H1 (cell line): Measurements from ENCODE around the gene SIPA1L3. TPM values are rescaled to one million over a fixed set of nuclear protein-coding genes. Genes with fewer than 3 reads are reported as not detected.

Experiments
- CTCF ChIA-PET: fragments of 300-600 bp; sonication (Branson Sonifier 250); formaldehyde crosslinking; loops from one replicate; lab custom pipeline; 2021; ENCODE audit not compliant: partially characterized antibody; lab: Charles Lee
- POLR2A ChIA-PET: fragments of 300-600 bp; sonication (Branson Sonifier 250); formaldehyde crosslinking; loops from one replicate; lab custom pipeline; 2021; ENCODE audit warnings: inconsistent platforms; ENCODE audit not compliant: partially characterized antibody; lab: Charles Lee
- DNase-seq, 2 experiments: peaks; one replicate each; pipeline versions ENCODE4 v3.0.0 to v3.0.0-alpha.2; 2010 to 2022; ENCODE audit warnings: low spot score in 2 of 2, low read depth in 1 of 2, mixed read lengths in 1 of 2
- FAIRE-seq: peaks from 2 replicates; lab custom pipeline; 2011; peaks lifted over from hg19 to GRCh38; lab: Jason Lieb, UNC
- H2AFZ ChIP-seq: 2 replicates; pipeline ENCODE4 v1.8.1; 2012; ENCODE audit warnings: low read length, inconsistent platforms
- H2AK5ac ChIP-seq: 2 replicates; pipeline ENCODE4 v1.6.1; 2013; ENCODE audit warnings: low read depth, low read length
- H2BK120ac ChIP-seq: replicated peaks from 2 replicates; pipeline ENCODE3; 2013; ENCODE audit warnings: low read depth, low read length, inconsistent platforms
- H2BK12ac ChIP-seq: 2 replicates; pipeline ENCODE4 v1.6.1; 2013; ENCODE audit warnings: low read depth, low read length
- H2BK15ac ChIP-seq: 2 replicates; pipeline ENCODE4 v1.6.1; 2013; ENCODE audit warnings: low read length
- H2BK20ac ChIP-seq: 2 replicates; pipeline ENCODE4 v1.6.1; 2013; ENCODE audit warnings: low read length
- H2BK5ac ChIP-seq: 2 replicates; pipeline ENCODE4 v1.6.1; 2013; ENCODE audit warnings: low read depth, low read length
- H3K14ac ChIP-seq: 2 replicates; pipeline ENCODE4 v1.6.1; 2013; ENCODE audit warnings: inconsistent platforms; ENCODE audit not compliant: insufficient read length
- H3K18ac ChIP-seq: 2 replicates; pipeline ENCODE4 v1.6.1; 2013; ENCODE audit warnings: low read length; ENCODE audit errors: extremely low read depth
- H3K23ac ChIP-seq: 2 replicates; pipeline ENCODE4 v1.6.1; 2013; ENCODE audit warnings: inconsistent platforms; ENCODE audit not compliant: insufficient read length
- H3K23me2 ChIP-seq: 2 replicates; pipeline ENCODE4 v1.6.1; 2013; ENCODE audit warnings: low read depth, low read length
- H3K27ac ChIP-seq: 2 replicates; pipeline ENCODE4 v1.6.1; 2011; ENCODE audit warnings: low read depth, low read length, inconsistent platforms
- H3K27me3 ChIP-seq, 4 experiments: replicated peaks in 1 of 4; 1 replicate in 1 of 4; 2 replicates in 3 of 4; pipeline versions ENCODE4 v1.6.1 to v1.8.1; 2011 to 2013; ENCODE audit warnings: low read length in 3 of 4, mild to moderate bottlenecking in 3 of 4, inconsistent platforms in 2 of 4, mixed read lengths in 2 of 4, moderate library complexity in 1 of 4; ENCODE audit not compliant: control insufficient read depth in 3 of 4, insufficient read depth in 3 of 4; ENCODE audit errors: extremely low read depth in 1 of 4
- H3K36me3 ChIP-seq, 4 experiments: 2 replicates each; pipeline versions ENCODE4 v1.6.1 to v1.8.1; 2011 to 2013; ENCODE audit warnings: mild to moderate bottlenecking in 4 of 4, low read length in 3 of 4, moderate library complexity in 2 of 4, control low read depth in 1 of 4, inconsistent platforms in 1 of 4; ENCODE audit not compliant: insufficient read depth in 4 of 4, control insufficient read depth in 2 of 4
- H3K4ac ChIP-seq: replicated peaks from 2 replicates; pipeline ENCODE3; 2013; ENCODE audit warnings: low read length, low read depth, mixed read lengths, inconsistent platforms; ENCODE audit not compliant: insufficient read length
- H3K4me1 ChIP-seq, 4 experiments: replicated peaks in 1 of 4; 1 replicate in 1 of 4; 2 replicates in 3 of 4; pipeline versions ENCODE4 v1.6.1 to v1.8.1; 2011 to 2013; ENCODE audit warnings: low read length in 3 of 4, inconsistent platforms in 2 of 4, mixed read lengths in 1 of 4; ENCODE audit not compliant: insufficient read depth in 4 of 4, control insufficient read depth in 3 of 4
- H3K4me2 ChIP-seq, 2 experiments: 2 replicates each; pipeline versions ENCODE4 v1.6.1 to v1.8.1; 2011 to 2013; ENCODE audit warnings: low read depth in 2 of 2, low read length in 2 of 2, control low read depth in 1 of 2, inconsistent platforms in 1 of 2, mild to moderate bottlenecking in 1 of 2; ENCODE audit not compliant: insufficient read depth in 1 of 2
- H3K4me3 ChIP-seq, 4 experiments: fragments of 200-600, 300-600 bp in 1 of 4; sonication (generic), shearing (Covaris generic), sonication (Bioruptor Twin) in 1 of 4; 2 replicates each; pipeline versions ENCODE4 v1.5.1 to v1.8.1; 2011 to 2016; ENCODE audit warnings: low read length in 4 of 4, low read depth in 3 of 4, control low read depth in 2 of 4, inconsistent platforms in 2 of 4, mild to moderate bottlenecking in 2 of 4, mixed read lengths in 1 of 4, moderate library complexity in 1 of 4; ENCODE audit not compliant: insufficient read depth in 2 of 4; ENCODE audit errors: extremely low read depth in 1 of 4
- H3K56ac ChIP-seq: replicated peaks from 2 replicates; pipeline ENCODE3; 2013; ENCODE audit warnings: low read depth, mild to moderate bottlenecking, mixed read lengths, low read length, inconsistent platforms; ENCODE audit not compliant: insufficient read length
- H3K79me1 ChIP-seq: 2 replicates; pipeline ENCODE4 v1.6.1; 2013; ENCODE audit warnings: low read depth, low read length, control low read depth
- H3K79me2 ChIP-seq, 2 experiments: 2 replicates each; pipeline versions ENCODE4 v1.6.1 to v1.8.1; 2012 to 2013; ENCODE audit warnings: low read length in 2 of 2, mild to moderate bottlenecking in 2 of 2, inconsistent platforms in 1 of 2; ENCODE audit not compliant: insufficient read depth in 2 of 2, control insufficient read depth in 1 of 2
- H3K9ac ChIP-seq, 4 experiments: replicated peaks in 1 of 4; 1 replicate in 1 of 4; 2 replicates in 3 of 4; pipeline versions ENCODE4 v1.6.1 to v1.8.1; 2011 to 2013; ENCODE audit warnings: low read depth in 3 of 4, low read length in 3 of 4, control low read depth in 2 of 4, mild to moderate bottlenecking in 2 of 4, moderate library complexity in 2 of 4, inconsistent platforms in 1 of 4; ENCODE audit errors: extremely low read depth in 1 of 4
- H3K9me3 ChIP-seq, 2 experiments: 2 replicates each; pipeline versions ENCODE4 v1.6.1 to v1.8.1; 2012 to 2013; ENCODE audit warnings: mild to moderate bottlenecking in 2 of 2, moderate library complexity in 2 of 2, control low read depth in 1 of 2, inconsistent platforms in 1 of 2, low read depth in 1 of 2, low read length in 1 of 2, mixed read lengths in 1 of 2; ENCODE audit not compliant: insufficient read depth in 2 of 2
- H4K20me1 ChIP-seq, 2 experiments: replicated peaks in 1 of 2; 2 replicates each; pipeline versions ENCODE3 to v1.8.1; 2011 to 2013; ENCODE audit warnings: inconsistent platforms in 2 of 2, low read length in 2 of 2, mild to moderate bottlenecking in 1 of 2; ENCODE audit not compliant: insufficient read depth in 2 of 2, control insufficient read depth in 1 of 2
- H4K5ac ChIP-seq: 2 replicates; pipeline ENCODE4 v1.6.1; 2013; ENCODE audit warnings: low read length, low read depth, mixed read lengths, inconsistent platforms; ENCODE audit not compliant: insufficient read length
- H4K8ac ChIP-seq: 2 replicates; pipeline ENCODE4 v1.8.0; 2013; ENCODE audit warnings: mild to moderate bottlenecking, moderate library complexity, low read length, inconsistent platforms; ENCODE audit not compliant: insufficient read depth; ENCODE audit errors: extremely low read depth
- H4K91ac ChIP-seq: replicated peaks from 2 replicates; pipeline ENCODE3; 2013; ENCODE audit warnings: low read length, mixed read lengths, inconsistent platforms; ENCODE audit not compliant: insufficient read length
- BCL11A ChIP-seq, 2 experiments: IDR thresholded peaks; one replicate each; pipeline ENCODE4 v1.6.1; 2011; ENCODE audit warnings: low read depth in 2 of 2, low read length in 2 of 2, mild to moderate bottlenecking in 2 of 2
- CEBPB ChIP-seq: IDR thresholded peaks from 2 replicates; pipeline ENCODE4 v1.6.1; 2012; ENCODE audit warnings: low read depth, low read length
- CHD2 ChIP-seq: IDR thresholded peaks from 2 replicates; pipeline ENCODE4 v1.6.1; 2012; ENCODE audit warnings: low read length, improper control_type of control experiment
- E2F6 ChIP-seq: IDR thresholded peaks from 2 replicates; pipeline ENCODE4 v1.6.1; 2012; ENCODE audit warnings: inconsistent platforms
- EZH2 ChIP-seq: fragments of 200-600 bp; sonication (generic); IDR thresholded peaks from 2 replicates; pipeline ENCODE4 v1.7.1; 2012; ENCODE audit warnings: low read depth, mild to moderate bottlenecking, moderate library complexity, low read length, inconsistent platforms; ENCODE audit not compliant: severe bottlenecking
- GABPA ChIP-seq: IDR thresholded peaks from 2 replicates; pipeline ENCODE4 v1.6.1; 2011; ENCODE audit warnings: mild to moderate bottlenecking, low read length, moderate library complexity, borderline replicate concordance; ENCODE audit not compliant: insufficient read depth
- HDAC6 ChIP-seq: IDR thresholded peaks from one replicate; pipeline ENCODE4 v1.7.1; 2012; ENCODE audit warnings: low read depth, mild to moderate bottlenecking, inconsistent platforms, low read length, moderate library complexity
- KDM4A ChIP-seq: IDR thresholded peaks from one replicate; pipeline ENCODE4 v1.7.1; 2012; ENCODE audit warnings: low read depth, mild to moderate bottlenecking, moderate library complexity, low read length, inconsistent platforms; ENCODE audit not compliant: severe bottlenecking
- MAX ChIP-seq: IDR thresholded peaks from 2 replicates; pipeline ENCODE4 v1.6.1; 2012; ENCODE audit warnings: inconsistent platforms
- POU5F1 ChIP-seq: IDR thresholded peaks from 2 replicates; pipeline ENCODE4 v1.6.1; 2011; ENCODE audit warnings: low read depth, mild to moderate bottlenecking, low read length, moderate library complexity
- TAF1 ChIP-seq: IDR thresholded peaks from 2 replicates; pipeline ENCODE4 v1.6.1; 2011; ENCODE audit warnings: mild to moderate bottlenecking, low read depth, low read length
- WGBS, 2 experiments: shearing (Covaris generic) in 1 of 2; methylation state at CpG; one replicate each; pipeline versions ENCODE4 v1.1.6 to v1.1.7; 2013 to 2015; ENCODE audit warnings: low lambda C conversion rate in 2 of 2, mixed read lengths in 2 of 2, inconsistent platforms in 1 of 2, low coverage in 1 of 2, missing lambda C conversion rate in 1 of 2; ENCODE audit not compliant: insufficient replicate concordance in 2 of 2, insufficient coverage in 1 of 2, insufficient read length in 1 of 2; ENCODE audit errors: extremely low coverage in 1 of 2, missing lambda C conversion rate in 1 of 2; 5-methylcytosine and 5-hydroxymethylcytosine counted together
- polyA plus RNA-seq, 7 experiments: library from polyadenylated mRNA; depleted of rRNA in 3 of 7; stranded (reverse) in 5 of 7; unstranded in 2 of 7; fragments of >200 nt in 5 of 7; fragments of 200-250 nt in 2 of 7; gene quantifications; 1 replicate in 5 of 7; 2 replicates in 1 of 7; 4 replicates in 1 of 7; pipeline versions ENCODE4 v1.2.1 to v1.2.3, GENCODE V29; 2011 to 2013; ENCODE audit warnings: missing spikeins in 2 of 7, mixed read lengths in 2 of 7
- total RNA-seq: library from RNA; stranded (reverse); fragmentation: NEBNext Ultra II Directional; extraction: Animal tissue kit (Norgen Biotek cat#: 25700); gene quantifications from 2 replicates; pipeline ENCODE4 v1.2.1, GENCODE V29; 2021

Gene SIPA1L3
- total and polyA plus RNA-seq, 2 of the 8 experiments (the other 6 are each of a cell fraction or from before 2014, with no cell fraction given): 15.0 to 54.9 TPM

GRCh38 chr19:38203197-38203596 lies 296.2 kb downstream of the SIPA1L3 start:
- no peak overlapping the region for H3K18ac ChIP-seq
- no peak overlapping the region for H3K23ac ChIP-seq
- no peak overlapping the region for H4K91ac ChIP-seq
- no peak overlapping the region for H2BK120ac ChIP-seq
- no peaks in the 10 kb centered on the region for H3K9me3 ChIP-seq
- H3K79me1 ChIP-seq: no peaks in the 10 kb centered on the region
- no peak overlapping the region for H2AFZ ChIP-seq
- no peak overlapping the region for H2BK20ac ChIP-seq
- FAIRE-seq (no peak), DNase-seq (no peak)
- H3K14ac ChIP-seq: no peak overlapping the region
- no peak overlapping the region; the same call in 1 of the 2 replicates for H2BK5ac ChIP-seq
- no peak overlapping the region for H4K8ac ChIP-seq
- peak overlapping the region; percentile 23 for H3K4ac ChIP-seq
- no peak overlapping the region for H3K9ac ChIP-seq
- H4K5ac ChIP-seq: no peak overlapping the region
- no peak overlapping the region for H3K4me3 ChIP-seq
- H2BK12ac ChIP-seq: no peak overlapping the region
- no peaks in the 10 kb centered on the region for H3K27me3 ChIP-seq
- no peaks in the 10 kb centered on the region for H3K79me2 ChIP-seq
- no peak overlapping the region for H3K27ac ChIP-seq
- H4K20me1 ChIP-seq: no peaks in the 10 kb centered on the region
- H3K4me1 ChIP-seq: peaks cover 0 to 4% (median 3%) of the 10 kb centered on the region in 4 experiments; a peak in 6 of 7 replicates
- no peak overlapping the region for H2AK5ac ChIP-seq
- POLR2A ChIA-PET: interaction anchor here (0.8 kb wide), 1 partner anchor 11 kb away, joined by 3 read pairs; no protein-coding TSS in a partner anchor
- CTCF ChIA-PET: interaction anchor here (0.8 to 4.9 kb wide), 2 partner anchors 9 to 60 kb away, joined by 3 to 26 read pairs; no protein-coding TSS in a partner anchor
- TF ChIP-seq CHD2 (no peak), GABPA (no peak), TAF1 (no peak), EZH2 (no peak), BCL11A (IDR thresholded peaks at IDR 0.05; ENCODE audit: low read depth in 2 of 2, low read length in 2 of 2) (no peak), MAX (no peak), HDAC6 (no peak), KDM4A (no peak), POU5F1 (no peak), E2F6 (no peak), CEBPB (no peak)
- H3K23me2 ChIP-seq: no peaks in the 10 kb centered on the region
- WGBS, 2 experiments: 87% methylated on average over 13 of the region's 13 CpGs; no CpG with 5 or more reads in 1 of the 2 experiments
- H3K36me3 ChIP-seq: peaks cover 0 to 7% (median 0%) of the 10 kb centered on the region in 4 experiments; a peak in 3 of 8 replicates
- no peak overlapping the region for H2BK15ac ChIP-seq
- no peak overlapping the region for H3K56ac ChIP-seq
- H3K4me2 ChIP-seq: no peak overlapping the region
